KOPT-K1 (cell line): ENCODE results near the gene EDN2.

Source experiments
- H3K27ac ChIP-seq: fragments of 200-600 bp; sonication (generic); 2 replicates; pipeline ENCODE4 v1.5.1; 2016; ENCODE audit warnings: antibody characterized with exemption, mild to moderate bottlenecking, low read depth, low read length; ENCODE audit not compliant: poor library complexity, severe bottlenecking
- H3K36me3 ChIP-seq: fragments of 200-600 bp; sonication (generic); 2 replicates; pipeline ENCODE4 v1.5.1; 2017; ENCODE audit warnings: antibody characterized with exemption, mild to moderate bottlenecking, low read length, moderate library complexity; ENCODE audit not compliant: insufficient read depth
- H3K9me3 ChIP-seq: fragments of 200-600 bp; sonication (generic); 2 replicates; pipeline ENCODE4 v1.5.1; 2017; ENCODE audit warnings: antibody characterized with exemption, low read length, mild to moderate bottlenecking; ENCODE audit not compliant: insufficient read depth, poor library complexity, severe bottlenecking

EDN2 gene

DNA sequence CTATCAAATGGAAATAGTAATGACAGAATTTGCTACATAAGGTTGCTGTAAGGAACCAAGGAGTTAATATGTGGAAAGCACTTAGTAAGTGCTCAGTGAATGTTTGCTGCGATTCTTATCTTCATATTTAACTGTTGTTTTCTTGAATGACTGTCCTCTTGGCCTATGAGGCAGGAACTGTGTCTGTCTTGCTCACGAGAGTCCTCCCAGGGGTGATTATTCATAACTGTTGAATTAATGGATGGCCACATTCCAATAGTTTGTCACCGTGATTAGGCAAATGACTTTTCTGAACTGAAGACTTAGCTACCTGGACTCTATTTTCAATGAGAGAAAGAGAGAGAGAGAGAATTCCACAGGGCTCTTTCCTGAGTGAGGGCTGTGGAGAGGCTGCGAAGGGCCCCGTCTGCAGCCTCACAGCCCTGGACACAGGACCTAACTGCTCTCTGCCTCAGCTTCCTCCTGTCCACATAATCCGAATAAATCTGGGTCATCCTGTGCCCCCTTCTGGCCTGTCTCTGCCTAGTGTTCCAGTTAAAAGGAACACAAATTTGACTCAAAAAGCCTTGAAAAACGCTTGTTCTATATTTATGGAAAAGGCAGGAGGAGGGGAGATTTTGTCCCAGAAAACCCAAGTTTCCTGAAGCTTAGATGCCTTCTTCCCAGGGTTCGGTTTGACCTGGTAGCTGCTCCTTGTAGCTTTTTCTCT is 8.5 kb downstream of the EDN2 start:
- H3K36me3 ChIP-seq: no peaks in the 10 kb centered on the region
- no peak overlapping the region for H3K27ac ChIP-seq
- no peaks in the 10 kb centered on the region for H3K9me3 ChIP-seq

DNA sequence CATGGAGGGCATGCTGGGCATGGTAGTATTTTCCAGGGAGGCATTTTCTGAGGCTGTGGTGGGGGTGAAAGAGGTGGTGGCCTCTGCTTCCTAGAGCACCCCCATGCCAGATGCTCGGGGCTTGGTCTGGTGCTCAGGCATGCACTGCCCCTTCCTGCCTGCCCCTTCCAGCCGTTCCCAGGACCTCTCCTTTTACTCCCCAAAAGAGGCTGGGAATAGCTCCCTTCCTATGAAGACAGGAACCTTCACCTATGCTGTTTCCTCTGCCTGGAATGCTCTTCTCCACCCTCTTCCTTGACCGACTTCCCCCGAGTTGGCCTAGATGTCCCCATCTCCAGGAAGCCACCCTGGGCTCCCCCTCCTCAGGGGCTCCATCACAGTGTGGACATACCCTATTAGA is 9.1 kb downstream of the EDN2 start:
- H3K27ac ChIP-seq: no peak overlapping the region

DNA sequence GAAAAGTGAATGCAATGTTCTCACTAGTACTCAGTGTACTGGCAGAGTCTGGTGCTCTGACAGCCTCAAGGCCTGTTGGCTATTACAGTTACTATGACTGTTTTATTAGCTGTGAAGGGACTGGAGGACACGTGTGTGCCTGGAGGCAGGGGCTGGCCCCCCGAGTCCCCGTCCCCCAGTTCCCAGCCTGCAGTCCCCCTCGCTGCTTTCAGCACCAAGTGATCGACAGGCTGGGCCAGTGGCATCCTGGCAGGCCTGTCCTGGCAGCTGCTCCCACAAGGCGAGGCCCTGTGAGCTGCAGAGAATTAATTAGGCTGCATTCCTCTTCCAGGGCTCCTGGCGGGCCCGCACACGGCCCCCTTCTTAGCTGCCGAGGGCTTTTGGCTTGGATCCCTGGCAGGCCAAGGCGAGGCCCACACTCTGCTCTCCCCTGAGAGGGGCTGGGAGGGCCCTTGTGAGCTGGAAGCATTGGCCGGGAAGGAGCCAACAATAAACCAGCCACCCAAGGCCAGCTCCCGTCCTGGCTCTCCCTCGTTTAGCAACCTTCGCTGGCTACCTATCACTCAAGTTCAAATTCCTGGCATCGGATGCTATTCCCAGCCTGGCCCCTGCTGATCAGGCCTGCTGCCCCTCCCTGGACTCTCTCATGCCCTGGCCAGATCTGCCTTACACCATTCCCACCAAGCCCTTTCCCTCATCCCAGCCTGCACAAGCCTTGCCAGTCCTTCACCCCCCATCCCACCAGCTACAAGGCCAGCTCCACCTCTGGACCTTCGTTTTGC is 9.8 kb downstream of the EDN2 start:
- H3K27ac ChIP-seq: no peak overlapping the region

More for the DNA sequence above, 9.1 kb downstream of the EDN2 start:
- Histone ChIP-seq H3K36me3 (no peaks in the 10 kb centered on the region), H3K9me3 (no peaks in the 10 kb centered on the region)

DNA sequence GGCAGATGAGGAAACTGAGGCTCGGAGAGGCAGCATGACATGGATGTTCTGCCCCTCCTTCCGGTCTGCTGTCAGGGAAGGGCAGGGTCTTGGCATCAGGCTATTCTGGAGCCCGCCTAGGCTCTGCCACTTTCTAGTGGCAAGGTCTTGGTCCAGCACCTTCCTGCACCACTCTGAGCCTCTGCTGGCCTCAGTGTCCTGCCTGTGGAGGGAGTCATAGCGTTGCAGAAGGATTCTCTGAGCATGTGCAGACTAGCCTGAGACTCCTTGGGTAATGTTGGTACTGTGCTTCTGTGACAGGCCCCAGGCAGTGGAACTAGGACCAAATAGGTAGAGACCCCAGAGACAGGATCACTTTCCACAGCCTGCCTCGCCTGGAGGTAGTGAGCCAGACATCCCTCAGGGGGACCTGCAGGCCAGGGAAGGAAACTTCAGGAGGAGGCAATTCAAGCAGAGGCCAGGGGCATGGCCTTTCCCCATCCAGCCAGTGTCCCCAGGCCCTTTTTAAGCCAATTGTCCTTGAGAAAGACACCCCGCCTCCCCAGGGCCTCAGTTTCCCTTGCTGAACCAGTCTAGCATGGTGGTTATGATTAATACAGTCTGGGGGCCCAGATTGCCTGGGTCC is 10.6 kb downstream of the EDN2 start:
- H3K27ac ChIP-seq: no peak overlapping the region

More for the DNA sequence above, 9.8 kb downstream of the EDN2 start:
- no peaks in the 10 kb centered on the region for H3K9me3 ChIP-seq
- no peaks in the 10 kb centered on the region for H3K36me3 ChIP-seq

DNA sequence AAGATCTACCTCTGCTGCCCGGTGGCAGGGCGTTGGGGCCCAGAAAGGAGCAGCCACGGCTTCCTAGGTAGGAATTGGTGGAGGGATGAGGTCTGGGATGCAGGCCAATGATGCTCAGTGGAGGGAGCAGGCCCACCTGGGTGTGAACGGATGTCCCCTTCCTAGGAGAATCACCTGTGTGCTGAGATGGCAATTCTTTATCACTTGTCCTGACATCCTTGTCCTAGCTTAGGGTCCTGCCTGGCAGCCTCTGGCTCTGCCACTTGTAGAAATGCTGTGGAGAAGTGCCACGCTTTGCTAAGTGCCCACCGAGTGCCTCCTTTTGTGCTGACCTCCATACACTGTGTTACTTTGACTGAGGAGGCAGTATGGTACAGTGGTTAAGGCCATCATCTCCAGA is 12.8 kb downstream of the EDN2 start:
- H3K36me3 ChIP-seq: no peaks in the 10 kb centered on the region
- no peak overlapping the region for H3K27ac ChIP-seq
- no peaks in the 10 kb centered on the region for H3K9me3 ChIP-seq

More for the DNA sequence above, 10.6 kb downstream of the EDN2 start:
- no peaks in the 10 kb centered on the region for H3K9me3 ChIP-seq
- H3K36me3 ChIP-seq: no peaks in the 10 kb centered on the region

DNA sequence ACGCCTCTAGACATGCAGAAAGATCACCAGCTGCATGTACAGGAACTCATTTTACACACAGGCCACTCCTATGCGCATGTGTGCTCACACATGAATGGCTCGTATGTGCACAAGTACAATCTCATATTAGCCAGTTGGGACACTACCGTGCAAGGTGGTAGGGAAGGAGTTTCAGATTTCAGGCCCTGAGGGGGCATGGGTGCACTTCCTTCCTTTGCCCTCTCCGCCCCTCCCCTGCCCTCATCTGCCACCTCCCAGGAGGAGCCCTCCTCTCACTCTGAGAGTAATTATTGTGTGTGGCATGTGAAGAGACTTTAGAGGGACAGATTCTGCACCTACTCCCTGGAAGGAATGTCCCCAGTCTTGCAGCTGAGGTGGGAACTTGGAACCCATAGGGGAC is 14.8 kb downstream of the EDN2 start:
- Histone ChIP-seq H3K36me3 (no peaks in the 10 kb centered on the region), H3K27ac (no peak overlapping the region), H3K9me3 (no peaks in the 10 kb centered on the region)

DNA sequence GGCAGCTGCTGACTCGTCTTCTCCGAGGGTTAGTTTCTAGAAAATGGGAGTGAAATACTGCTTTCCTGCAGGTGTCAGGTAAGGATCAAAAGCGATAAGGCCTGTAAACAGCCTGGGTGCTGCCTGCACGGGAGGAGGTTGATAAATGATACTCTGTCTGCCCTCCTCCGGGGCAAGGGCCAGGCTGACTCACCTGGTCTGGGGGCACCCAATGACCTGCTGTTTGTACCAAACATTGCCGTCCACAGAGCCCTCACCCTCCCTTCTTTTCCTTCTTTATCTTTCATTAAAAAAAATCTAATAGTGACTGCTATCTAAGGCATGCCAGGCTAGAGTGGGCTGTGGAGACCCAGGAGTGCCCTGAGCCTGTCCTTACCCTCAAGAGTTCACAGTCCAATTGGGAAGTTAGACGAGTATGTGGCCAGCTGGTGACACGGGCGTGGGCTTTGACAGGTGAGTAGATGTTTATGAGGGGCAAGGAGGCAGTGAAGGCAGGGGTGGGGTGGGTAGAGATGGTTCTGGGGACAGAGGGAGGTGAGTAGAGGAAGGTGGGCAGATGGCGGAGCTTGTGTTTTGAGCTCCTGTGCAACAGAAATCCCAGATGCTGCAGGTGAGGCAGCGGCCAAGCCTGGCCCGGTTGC is 16.2 kb downstream of the EDN2 start:
- Histone ChIP-seq H3K9me3 (no peaks in the 10 kb centered on the region), H3K36me3 (no peaks in the 10 kb centered on the region), H3K27ac (no peak overlapping the region)

DNA sequence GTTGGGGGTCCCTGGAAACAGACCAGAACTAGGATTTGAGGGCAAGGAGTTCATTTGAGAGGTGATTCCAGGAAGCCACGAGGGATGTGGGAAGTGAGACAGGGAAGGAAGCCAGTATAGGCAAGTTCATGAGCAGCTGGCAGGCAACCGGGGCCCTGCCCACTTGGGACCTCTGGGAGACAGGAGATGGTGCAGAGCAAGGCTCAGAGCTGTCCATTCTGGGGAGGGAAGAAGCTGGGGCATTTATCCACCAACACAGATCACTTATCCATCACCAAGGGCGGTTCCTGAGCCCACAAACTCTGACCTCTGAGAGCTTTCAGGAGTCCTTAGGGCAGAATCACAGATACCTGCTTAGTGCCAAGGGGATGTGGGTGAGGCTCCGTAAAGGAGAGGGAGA is 16.8 kb downstream of the EDN2 start:
- Histone ChIP-seq H3K27ac (no peak overlapping the region), H3K36me3 (no peaks in the 10 kb centered on the region), H3K9me3 (no peaks in the 10 kb centered on the region)

DNA sequence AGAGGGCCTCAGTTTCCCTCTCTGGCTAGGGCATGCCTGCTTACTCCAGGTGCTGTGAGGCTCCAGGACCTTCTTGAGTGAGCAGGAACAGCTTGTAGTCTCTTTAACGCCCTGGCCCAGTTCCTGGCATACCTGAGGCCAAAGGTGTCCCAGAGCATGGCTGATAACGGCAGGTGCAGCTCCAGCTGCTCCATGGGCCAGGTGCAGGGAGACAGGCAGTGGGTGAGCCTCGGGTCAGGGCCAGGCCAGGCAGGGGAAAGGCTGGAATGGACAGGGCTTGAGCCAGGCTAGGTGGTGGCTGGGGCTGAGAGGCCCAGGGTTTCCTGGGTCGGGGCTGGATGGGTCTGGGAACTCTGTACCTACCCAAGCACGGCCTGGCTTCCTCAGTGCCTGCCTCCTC is 18.3 kb downstream of the EDN2 start:
- H3K27ac ChIP-seq: no peak overlapping the region
- H3K9me3 ChIP-seq: no peaks in the 10 kb centered on the region
- H3K36me3 ChIP-seq: no peaks in the 10 kb centered on the region

DNA sequence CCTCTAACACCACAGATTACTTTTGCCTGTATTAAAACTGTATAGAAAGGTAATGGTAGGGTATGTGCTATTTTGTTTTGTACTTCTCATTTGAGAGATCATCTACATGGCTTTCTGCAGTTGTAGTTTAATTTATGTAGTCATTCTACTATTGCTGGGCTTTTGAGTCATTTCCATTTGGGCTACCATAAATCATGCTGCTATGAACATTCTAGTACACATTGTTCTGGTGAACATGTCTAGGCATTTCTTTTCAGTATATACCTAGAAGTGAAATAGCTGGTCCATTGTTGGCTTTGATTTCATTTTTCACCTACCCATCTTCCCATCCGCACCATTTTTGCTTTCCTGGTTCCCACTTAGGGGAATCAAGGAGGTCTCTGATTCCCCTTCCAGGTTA is 18.7 kb downstream of the EDN2 start:
- Histone ChIP-seq H3K27ac (no peak overlapping the region), H3K9me3 (no peaks in the 10 kb centered on the region), H3K36me3 (no peaks in the 10 kb centered on the region)

DNA sequence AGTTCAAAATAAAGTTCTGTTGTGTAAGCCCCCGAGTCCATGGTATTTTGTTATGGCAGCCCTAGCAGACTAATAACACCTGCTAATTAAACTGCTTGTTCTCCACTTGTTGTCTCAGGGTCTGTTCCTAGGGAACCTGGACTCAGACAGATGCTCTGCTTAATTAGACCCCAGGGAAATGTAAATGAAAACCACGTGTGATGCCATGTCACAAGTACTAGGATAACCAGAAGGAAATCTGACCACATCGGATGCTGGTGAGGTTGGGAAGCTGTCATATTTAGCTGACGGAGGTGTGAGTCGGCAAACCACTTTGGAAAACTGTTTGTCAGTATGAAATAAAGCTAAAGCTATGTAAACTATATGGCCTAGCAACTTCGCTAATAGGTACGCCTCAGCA is 19.6 kb downstream of the EDN2 start:
- no peak overlapping the region for H3K27ac ChIP-seq
- no peaks in the 10 kb centered on the region for H3K36me3 ChIP-seq
- H3K9me3 ChIP-seq: no peaks in the 10 kb centered on the region

DNA sequence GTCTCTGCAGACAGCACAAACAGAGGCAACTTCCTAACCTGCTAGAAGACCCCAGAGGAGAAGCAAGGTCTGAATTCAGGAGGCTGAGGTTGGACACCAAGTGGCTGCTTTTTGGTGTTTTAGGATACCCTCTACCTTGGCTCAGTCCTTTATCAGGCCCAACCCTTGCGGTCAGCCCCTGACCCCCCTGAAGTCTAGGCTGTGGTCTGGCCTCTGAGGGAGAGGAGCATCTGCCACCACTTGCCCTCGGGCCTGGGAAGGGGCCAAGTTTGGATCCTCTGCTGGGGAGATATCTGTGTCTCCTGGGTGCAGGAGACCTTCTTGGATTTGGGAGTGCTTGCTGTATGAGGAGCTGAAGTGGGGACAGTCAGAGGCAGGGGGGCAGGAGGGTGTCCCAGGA is 21.0 kb downstream of the EDN2 start:
- H3K27ac ChIP-seq: no peak overlapping the region
- no peaks in the 10 kb centered on the region for H3K36me3 ChIP-seq
- no peaks in the 10 kb centered on the region for H3K9me3 ChIP-seq

DNA sequence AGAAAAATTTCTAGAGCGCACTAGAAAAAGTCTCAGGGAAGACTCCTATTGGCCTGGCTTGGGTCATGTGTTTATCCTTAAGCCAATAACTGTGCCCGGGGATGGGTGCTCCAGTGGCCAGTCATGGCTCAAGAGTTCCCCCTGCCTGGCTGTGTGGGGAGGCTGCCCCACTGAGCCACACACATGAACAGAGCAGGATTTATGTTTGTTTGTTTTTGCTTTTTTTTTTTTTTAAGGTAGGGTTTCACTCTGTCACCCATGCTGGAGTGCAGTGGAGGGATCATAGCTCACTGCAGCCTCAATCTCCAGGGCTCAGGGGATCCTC is 21.8 kb downstream of the EDN2 start:
- Histone ChIP-seq H3K9me3 (no peaks in the 10 kb centered on the region), H3K27ac (no peak overlapping the region), H3K36me3 (no peaks in the 10 kb centered on the region)

DNA sequence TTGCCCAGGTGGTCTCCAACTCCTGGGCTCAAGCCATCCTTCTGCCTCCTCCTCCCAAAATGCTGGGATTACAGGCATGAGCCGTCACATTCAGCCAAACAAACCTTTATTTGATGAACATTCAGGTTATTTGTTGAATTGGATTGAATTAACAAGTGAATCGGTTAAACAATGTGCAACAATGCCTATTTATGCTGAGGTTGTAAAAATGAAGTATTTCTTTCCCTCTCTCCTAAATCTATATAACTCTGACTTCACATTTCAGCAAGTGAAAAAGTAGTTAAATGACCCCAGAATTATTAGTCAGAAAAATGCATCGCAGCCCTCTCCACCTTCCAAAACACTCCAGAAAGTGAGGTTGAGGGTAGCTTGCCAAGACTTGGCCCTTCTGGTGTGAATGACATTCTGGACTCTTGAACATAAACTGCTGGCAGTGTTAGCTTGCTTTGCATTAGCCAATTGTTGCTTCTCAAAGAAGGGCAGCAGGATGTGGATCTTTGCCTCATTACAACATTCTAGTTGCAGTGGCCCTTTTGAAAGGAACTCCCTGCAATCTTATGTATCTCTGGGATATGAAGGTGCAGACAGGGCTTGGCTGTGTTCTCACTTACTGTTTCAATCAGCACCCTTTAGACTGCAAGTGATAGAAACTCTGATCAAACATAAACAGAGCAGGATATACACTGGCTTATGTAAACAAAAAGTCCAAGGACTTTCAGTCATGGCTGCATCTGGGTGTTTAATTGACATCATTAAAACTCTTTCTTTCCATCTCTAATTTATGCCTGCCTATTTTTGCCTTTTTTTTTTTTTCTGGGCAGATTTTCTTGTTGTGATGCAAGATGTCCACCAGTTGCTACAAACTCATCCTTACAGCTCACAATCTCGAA is 22.4 kb downstream of the EDN2 start:
- Histone ChIP-seq H3K36me3 (no peaks in the 10 kb centered on the region), H3K27ac (no peak overlapping the region), H3K9me3 (no peaks in the 10 kb centered on the region)
